A549 treated with CpdA at 1 μM for 4 hours (cell line): ENCODE results near the gene CENPF. TPM values are rescaled to one million over a fixed set of nuclear protein-coding genes. Genes with fewer than 3 reads are reported as not detected.

ENCODE experiments used
- total RNA-seq: library from RNA; stranded (reverse); fragments of 200-300 nt; extraction: Qiagen RNA extraction; gene quantifications from 5 replicates; pipeline ENCODE4 v1.2.3, GENCODE V29; 2022; ENCODE audit warnings: low read depth

CENPF gene, protein sequence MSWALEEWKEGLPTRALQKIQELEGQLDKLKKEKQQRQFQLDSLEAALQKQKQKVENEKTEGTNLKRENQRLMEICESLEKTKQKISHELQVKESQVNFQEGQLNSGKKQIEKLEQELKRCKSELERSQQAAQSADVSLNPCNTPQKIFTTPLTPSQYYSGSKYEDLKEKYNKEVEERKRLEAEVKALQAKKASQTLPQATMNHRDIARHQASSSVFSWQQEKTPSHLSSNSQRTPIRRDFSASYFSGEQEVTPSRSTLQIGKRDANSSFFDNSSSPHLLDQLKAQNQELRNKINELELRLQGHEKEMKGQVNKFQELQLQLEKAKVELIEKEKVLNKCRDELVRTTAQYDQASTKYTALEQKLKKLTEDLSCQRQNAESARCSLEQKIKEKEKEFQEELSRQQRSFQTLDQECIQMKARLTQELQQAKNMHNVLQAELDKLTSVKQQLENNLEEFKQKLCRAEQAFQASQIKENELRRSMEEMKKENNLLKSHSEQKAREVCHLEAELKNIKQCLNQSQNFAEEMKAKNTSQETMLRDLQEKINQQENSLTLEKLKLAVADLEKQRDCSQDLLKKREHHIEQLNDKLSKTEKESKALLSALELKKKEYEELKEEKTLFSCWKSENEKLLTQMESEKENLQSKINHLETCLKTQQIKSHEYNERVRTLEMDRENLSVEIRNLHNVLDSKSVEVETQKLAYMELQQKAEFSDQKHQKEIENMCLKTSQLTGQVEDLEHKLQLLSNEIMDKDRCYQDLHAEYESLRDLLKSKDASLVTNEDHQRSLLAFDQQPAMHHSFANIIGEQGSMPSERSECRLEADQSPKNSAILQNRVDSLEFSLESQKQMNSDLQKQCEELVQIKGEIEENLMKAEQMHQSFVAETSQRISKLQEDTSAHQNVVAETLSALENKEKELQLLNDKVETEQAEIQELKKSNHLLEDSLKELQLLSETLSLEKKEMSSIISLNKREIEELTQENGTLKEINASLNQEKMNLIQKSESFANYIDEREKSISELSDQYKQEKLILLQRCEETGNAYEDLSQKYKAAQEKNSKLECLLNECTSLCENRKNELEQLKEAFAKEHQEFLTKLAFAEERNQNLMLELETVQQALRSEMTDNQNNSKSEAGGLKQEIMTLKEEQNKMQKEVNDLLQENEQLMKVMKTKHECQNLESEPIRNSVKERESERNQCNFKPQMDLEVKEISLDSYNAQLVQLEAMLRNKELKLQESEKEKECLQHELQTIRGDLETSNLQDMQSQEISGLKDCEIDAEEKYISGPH (N-terminal part only)
- 75.8 to 111 TPM (median 81.2 TPM) in 5 replicates for total RNA-seq

DNA sequence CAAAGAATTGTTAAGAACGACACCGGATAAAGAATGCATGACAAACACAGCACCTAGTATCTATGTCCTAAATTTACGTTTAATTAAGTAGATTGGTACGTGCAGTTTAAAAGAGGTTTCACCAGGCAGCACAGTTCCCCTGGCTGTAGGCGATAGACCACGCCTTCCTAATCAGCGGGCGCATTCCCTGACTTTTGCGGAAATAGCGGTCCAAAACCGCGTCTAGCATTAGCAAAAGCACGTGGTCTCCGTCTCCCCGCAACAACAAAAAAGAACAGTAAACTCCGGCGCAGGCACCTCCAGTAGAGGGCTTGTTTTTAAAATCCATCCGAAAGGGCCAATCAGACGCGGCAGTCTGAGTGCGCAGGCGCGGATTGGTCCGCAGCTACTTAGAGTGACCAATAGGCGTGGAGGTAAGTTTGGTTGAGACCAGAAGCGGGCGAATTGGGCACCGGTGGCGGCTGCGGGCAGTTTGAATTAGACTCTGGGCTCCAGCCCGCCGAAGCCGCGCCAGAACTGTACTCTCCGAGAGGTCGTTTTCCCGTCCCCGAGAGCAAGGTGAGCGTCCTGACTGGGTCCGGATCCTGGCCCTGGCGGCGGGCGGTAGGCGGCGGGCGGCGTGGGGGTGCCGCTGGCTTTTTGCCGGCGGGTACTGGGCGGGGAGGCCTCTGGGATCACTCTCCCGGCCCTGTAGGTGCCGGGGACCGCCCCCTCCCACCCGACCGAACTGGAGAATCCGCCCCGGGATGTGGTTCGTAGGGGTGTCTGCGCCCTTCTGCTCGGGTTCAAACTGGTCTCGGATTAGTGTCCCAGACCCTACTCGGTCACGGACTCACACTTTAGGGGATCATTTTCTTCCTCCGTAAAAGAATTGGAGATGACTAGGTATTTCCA lies at the start of gene CENPF:
CENPF (plus strand) TSS at position 432 of the 894 bp plus-strand sequence. CDS start 10,560 bp downstream, outside the sequence.

Other genes starting within 250 kb of the CENPF start
- 8.5 to 11.1 TPM (median 10.3 TPM) in 5 replicates for gene PTPN14, start 51.6 kb upstream of the CENPF start, total RNA-seq